ENCODE data around the gene MAML3. TPM values are rescaled to one million over a fixed set of nuclear protein-coding genes. Genes with fewer than 3 reads are reported as not detected.

Gene MAML3
- total RNA-seq, 1 donor from 2014 or later = 0.79 TPM

DNA sequence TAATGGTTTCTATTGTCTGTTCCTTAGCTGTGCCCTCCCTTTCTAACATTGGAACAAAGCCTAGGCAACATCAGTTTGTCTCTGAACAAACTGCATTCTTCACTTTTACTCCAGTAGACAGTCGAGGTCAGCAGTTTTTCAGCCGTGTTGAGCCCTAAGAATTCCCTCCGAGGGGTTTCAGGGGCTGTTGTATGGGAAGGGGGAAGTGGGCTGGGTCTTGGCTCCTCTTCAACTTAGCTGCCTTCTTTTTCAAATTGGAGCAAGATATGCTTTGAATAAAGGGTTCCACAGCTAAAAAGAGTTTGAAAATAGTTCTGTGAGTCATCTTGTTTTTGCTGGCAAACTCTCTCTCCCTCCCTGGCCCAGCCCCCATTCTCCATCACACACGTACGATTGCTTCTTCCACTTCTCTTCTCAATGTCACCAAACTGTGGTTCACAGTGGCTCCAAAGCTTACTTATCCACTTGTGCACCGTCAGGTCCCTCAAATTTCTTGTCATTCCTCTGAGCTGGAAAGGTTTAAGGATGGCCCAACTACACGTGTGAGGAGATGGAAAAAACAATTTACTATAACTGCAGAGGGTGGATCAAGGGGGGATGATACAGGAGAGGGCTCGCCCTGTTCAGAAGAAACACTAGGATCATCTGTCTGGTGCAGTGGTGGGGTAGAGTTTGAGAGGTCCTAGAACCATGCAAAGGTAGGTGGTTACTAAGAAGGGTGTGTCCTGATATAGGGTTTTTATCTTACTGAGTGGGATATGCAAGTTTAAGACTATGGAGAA lies 9.2 kb upstream of the MAML3 start:
- H3K36me3 ChIP-seq (ENCODE audit: control insufficient read depth, insufficient read depth, low read length) = no peaks in the 10 kb centered on the region
- TF ChIP-seq, protein P1, sequence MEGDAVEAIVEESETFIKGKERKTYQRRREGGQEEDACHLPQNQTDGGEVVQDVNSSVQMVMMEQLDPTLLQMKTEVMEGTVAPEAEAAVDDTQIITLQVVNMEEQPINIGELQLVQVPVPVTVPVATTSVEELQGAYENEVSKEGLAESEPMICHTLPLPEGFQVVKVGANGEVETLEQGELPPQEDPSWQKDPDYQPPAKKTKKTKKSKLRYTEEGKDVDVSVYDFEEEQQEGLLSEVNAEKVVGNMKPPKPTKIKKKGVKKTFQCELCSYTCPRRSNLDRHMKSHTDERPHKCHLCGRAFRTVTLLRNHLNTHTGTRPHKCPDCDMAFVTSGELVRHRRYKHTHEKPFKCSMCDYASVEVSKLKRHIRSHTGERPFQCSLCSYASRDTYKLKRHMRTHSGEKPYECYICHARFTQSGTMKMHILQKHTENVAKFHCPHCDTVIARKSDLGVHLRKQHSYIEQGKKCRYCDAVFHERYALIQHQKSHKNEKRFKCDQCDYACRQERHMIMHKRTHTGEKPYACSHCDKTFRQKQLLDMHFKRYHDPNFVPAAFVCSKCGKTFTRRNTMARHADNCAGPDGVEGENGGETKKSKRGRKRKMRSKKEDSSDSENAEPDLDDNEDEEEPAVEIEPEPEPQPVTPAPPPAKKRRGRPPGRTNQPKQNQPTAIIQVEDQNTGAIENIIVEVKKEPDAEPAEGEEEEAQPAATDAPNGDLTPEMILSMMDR (IDR thresholded peaks at IDR 0.05; ENCODE audit: insufficient read depth, low read length, severe bottlenecking) = no peak
- no peaks in the 10 kb centered on the region for H3K27me3 ChIP-seq (ENCODE audit: control insufficient read depth, insufficient read depth, low read length)
- H3K4me3 ChIP-seq (ENCODE audit: low read depth, low read length) = no peak overlapping the region
- FAIRE-seq = no peak
- no peak for DNase-seq (ENCODE audit: low read depth)

DNA sequence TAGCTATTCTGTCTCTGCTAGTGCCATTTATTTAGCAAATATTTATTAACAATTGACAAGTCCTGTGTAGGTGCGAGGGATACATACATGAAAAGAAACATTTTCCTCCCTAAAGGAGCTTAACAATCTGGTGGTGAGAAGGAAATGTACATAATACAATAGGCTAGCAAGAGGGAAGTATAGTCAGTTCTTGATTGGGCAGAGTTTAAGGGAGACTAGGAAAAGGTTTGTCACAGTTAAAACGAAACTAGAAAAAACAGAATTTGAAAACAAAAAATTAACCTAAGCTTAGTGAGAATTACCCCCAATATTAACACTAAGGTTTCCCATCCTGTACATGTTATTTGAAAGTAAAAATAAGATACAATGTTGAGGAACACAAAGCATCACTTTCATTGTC lies 8.6 kb upstream of the MAML3 start:
- FAIRE-seq = no peak
- TF ChIP-seq, protein P1 (IDR thresholded peaks at IDR 0.05; ENCODE audit: insufficient read depth, low read length, severe bottlenecking) = no peak

DNA sequence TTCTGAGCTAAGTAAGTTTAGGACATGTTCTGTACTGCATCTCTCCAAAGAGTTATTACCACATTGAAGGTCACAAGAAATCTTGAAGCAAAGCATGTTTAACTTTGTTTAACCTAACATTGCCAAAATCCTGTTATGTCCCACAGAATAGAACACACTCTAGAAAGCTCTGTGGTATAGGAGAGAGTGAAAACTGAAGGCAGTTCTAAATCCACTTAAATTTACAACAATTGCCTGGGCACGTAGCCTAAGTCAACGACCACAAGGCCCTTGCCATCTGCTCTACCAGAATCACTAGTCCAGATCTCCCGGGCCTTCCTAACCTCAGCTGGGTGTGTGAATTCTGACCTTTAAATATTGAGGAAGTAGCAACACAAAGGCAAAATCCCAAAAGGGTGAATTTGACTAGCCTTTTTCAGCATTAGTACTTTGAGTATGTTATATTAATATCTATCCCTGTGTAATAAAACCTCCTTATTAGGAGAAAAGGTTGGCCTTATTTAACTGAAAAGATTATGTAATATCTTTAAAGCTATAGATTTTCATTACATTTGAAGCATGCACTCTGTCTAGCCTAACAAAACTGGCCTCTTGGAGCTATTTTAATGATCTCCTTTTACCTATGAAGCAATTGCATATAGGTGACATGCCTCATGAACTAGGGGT lies 4.5 kb upstream of the MAML3 start:
- peak; percentile 28 for FAIRE-seq
- H3K4me3 ChIP-seq (ENCODE audit: low read depth, low read length) = no peak overlapping the region
- no peak for DNase-seq (ENCODE audit: low read depth)
- no peaks in the 10 kb centered on the region for H3K27me3 ChIP-seq (ENCODE audit: control insufficient read depth, insufficient read depth, low read length)
- H3K36me3 ChIP-seq (ENCODE audit: control insufficient read depth, insufficient read depth, low read length) = no peaks in the 10 kb centered on the region
- TF ChIP-seq, protein P1 (IDR thresholded peaks at IDR 0.05; ENCODE audit: insufficient read depth, low read length, severe bottlenecking) = no peak

More for the DNA sequence above, 8.6 kb upstream of the MAML3 start:
- DNase-seq (ENCODE audit: low read depth) = no peak
- Histone ChIP-seq H3K4me3 (ENCODE audit: low read depth, low read length) (no peak overlapping the region), H3K36me3 (ENCODE audit: control insufficient read depth, insufficient read depth, low read length) (no peaks in the 10 kb centered on the region), H3K27me3 (ENCODE audit: control insufficient read depth, insufficient read depth, low read length) (no peaks in the 10 kb centered on the region)

DNA sequence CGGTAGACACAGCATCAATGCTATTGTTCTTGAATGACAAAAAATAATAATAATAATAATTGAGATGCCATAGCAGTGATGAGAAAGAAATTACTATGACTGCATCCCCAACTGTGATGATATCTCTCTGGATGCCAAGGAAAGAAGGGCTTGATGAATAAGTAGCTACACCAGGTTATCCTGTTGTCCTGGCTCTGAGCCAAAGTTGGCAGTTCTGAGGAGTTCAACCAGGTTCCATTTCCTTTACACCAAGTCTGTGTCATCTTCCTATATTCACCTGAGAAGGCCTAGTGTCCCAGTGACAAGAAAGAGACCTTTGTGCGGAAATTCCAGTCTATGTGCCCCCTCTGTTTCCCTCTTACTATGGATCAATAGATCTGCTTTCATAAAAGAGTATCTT lies 3.4 kb upstream of the MAML3 start:
- DNase-seq (ENCODE audit: low read depth) (peak; percentile 48), FAIRE-seq (no peak)
- Histone ChIP-seq H3K27me3 (ENCODE audit: control insufficient read depth, insufficient read depth, low read length) (no peaks in the 10 kb centered on the region), H3K36me3 (ENCODE audit: control insufficient read depth, insufficient read depth, low read length) (no peaks in the 10 kb centered on the region), H3K4me3 (ENCODE audit: low read depth, low read length) (no peak overlapping the region)
- TF ChIP-seq, protein P1 (IDR thresholded peaks at IDR 0.05; ENCODE audit: insufficient read depth, low read length, severe bottlenecking) = no peak

DNA sequence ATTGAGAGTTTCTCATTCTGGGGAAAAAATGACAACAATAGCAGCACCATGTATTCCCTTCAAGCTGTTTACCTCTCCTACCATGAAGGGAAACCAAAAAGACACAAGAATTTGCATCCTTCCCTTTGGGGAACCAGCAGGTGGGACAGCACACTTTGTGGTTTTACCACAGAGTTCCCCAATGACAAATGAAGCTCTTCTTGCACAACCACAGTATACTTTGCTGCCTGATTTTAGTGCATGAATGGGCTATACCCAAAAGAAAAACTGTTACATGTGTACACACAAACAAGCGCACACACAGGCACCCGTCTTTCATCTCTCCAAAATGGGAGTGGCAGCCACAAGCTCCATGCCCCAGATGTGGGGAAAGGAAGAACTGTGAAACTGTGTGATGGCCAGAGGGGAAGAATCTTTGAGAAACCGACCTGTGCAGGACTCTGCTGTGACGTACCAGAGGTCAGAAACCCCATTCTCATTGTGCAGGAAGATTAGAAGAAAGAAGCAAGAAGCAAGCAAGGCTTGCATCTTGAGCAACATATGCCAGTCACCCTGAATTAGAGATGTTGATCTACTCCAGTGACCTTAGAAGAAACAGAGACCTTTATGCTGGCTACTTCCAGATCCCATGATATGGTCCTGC lies 2.7 kb upstream of the MAML3 start:
- Histone ChIP-seq H3K4me3 (ENCODE audit: low read depth, low read length) (no peak overlapping the region), H3K36me3 (ENCODE audit: control insufficient read depth, insufficient read depth, low read length) (no peaks in the 10 kb centered on the region), H3K27me3 (ENCODE audit: control insufficient read depth, insufficient read depth, low read length) (no peaks in the 10 kb centered on the region)
- DNase-seq (ENCODE audit: low read depth) = no peak
- no peak for FAIRE-seq
- TF ChIP-seq, protein P1 (IDR thresholded peaks at IDR 0.05; ENCODE audit: insufficient read depth, low read length, severe bottlenecking) = no peak

Data from bronchial epithelial cell (primary cell).